ENCODE measurements around the gene DYRK4.

GRCh38 chr12:4589941-4590340 lies 27.9 kb downstream of the DYRK4 start:
- TF ChIP-seq CTCF (IDR thresholded peaks at IDR 0.05; ENCODE audit: low read length) = no peak
- TF ChIP-seq EZH2 (IDR thresholded peaks at IDR 0.05; ENCODE audit: borderline replicate concordance, low read length) = no peak
